Heart left ventricle (tissue), 13 donors: ENCODE measurements around the gene ZPBP.

ENCODE experiments used
- CTCF ChIP-seq, 12 donors: fragments of 200-600 bp; sonication (generic) in 4 of 12; IDR thresholded peaks; one replicate each; pipeline versions ENCODE4 v1.5.0 to v1.8.0; 2018 to 2022; ENCODE audit warnings: antibody characterized with exemption in 12 of 12, mild to moderate bottlenecking in 5 of 12
- POLR2A ChIP-seq, 2 donors: fragments of 450-650 bp; IDR thresholded peaks; one replicate each; pipeline ENCODE4 v1.6.1; 2017; ENCODE audit warnings: antibody characterized with exemption in 2 of 2, mild to moderate bottlenecking in 2 of 2, moderate library complexity in 2 of 2
- donor health status: ischemic (EF 13 %, LVEDD 7.1; RV severe dilation, severe dysfunction).
- donor health status: DM: no; HTN: yes; CAD: no.
- donor health status: DM: no; HTN: no; CAD: no.
- donor health status: ischemic (EF 25% LVEDD 6.9; RV normal size, moderate dysfunction).
- donor health status: ischemic (EF 25% LVEDD 5.7; RV mildly dilated, moderate dysfunction).
- donor health status: ischemic (EF 35%, LVEDD 5.7; RV mildly dilated, moderate dysfunction).
- donor health status: nonischemic (EF 11% LVEDD 7.7; RV severe dilation, severe dysfunction).
- donor health status: DM: yes; HTN: yes; CAD: no.
- donor health status: PGD.
- donor health status: ischemic (EF 29% LVEDD 5.4; RV normal size, mild dysfunction).
- donor health status: nonischemic (EF 23%, LVEDD 6.1; RV moderate dilation, normal function).

GRCh38 chr7:50068850-50069551 lies 24.0 kb downstream of the ZPBP start:
- TF ChIP-seq POLR2A (IDR thresholded peaks at IDR 0.05) = no peak
- no peak for TF ChIP-seq CTCF (IDR thresholded peaks at IDR 0.05)
